B cell (primary cell): Measurements from ENCODE around the gene BATF2.

Experiments
- CTCF ChIP-seq: fragments of 200-600 bp; IDR thresholded peaks from one replicate; pipeline ENCODE4 v1.8.0; 2022; ENCODE audit warnings: antibody characterized with exemption, mild to moderate bottlenecking
- EZH2 ChIP-seq: IDR thresholded peaks from 2 replicates; pipeline ENCODE4 v1.6.1; 2012; ENCODE audit warnings: borderline replicate concordance, low read depth, mild to moderate bottlenecking, moderate library complexity, low read length; ENCODE audit not compliant: insufficient read depth, poor library complexity, severe bottlenecking

GRCh38 chr11:65035579-65035978 lies 38.8 kb upstream of the BATF2 start:
- no peak for TF ChIP-seq CTCF
- TF ChIP-seq EZH2, result no peak
